Measurements from ENCODE around the gene JAK3.

The JAK3 gene

DNA sequence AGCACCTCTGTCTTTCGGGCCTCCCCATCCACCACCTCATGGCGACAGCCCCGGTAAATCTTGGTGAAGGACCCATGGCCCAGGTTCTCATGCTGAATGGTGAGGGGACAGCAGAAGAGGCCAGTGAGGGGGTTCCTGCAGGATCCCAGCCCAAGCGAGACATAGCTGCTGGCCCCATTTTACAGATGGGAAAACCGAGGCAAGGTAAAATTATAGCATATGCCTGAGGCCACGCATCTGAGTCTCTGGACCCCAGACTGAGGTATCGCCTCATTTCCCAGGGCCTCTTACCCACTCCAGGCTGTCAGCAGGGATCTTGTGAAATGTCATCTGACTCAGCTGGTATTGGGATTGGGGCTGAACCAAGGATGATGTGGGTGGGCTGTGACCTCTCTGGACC is 9.8 kb downstream of the JAK3 start:
- DNase-seq, result no peak

DNA sequence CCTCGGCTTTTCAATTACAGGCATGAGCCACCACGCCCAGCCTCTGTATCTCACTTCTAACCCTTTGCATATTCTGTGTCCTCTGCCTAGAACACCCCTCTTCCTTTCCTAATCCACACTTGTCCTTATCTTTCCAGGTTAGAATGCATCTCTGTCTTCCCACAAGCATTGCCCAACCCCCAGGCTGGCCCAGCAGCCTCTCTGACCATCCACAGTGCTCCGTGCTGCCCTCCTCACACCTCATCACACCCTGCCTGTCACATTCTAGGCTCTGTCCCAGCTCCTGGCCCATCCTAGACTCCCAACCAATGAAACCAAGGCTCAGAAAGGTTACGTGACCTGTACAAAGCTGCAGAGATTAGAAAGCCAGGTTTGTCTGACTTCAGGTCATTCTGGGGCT is 11.3 kb downstream of the JAK3 start:
- DNase-seq, result no peak

DNA sequence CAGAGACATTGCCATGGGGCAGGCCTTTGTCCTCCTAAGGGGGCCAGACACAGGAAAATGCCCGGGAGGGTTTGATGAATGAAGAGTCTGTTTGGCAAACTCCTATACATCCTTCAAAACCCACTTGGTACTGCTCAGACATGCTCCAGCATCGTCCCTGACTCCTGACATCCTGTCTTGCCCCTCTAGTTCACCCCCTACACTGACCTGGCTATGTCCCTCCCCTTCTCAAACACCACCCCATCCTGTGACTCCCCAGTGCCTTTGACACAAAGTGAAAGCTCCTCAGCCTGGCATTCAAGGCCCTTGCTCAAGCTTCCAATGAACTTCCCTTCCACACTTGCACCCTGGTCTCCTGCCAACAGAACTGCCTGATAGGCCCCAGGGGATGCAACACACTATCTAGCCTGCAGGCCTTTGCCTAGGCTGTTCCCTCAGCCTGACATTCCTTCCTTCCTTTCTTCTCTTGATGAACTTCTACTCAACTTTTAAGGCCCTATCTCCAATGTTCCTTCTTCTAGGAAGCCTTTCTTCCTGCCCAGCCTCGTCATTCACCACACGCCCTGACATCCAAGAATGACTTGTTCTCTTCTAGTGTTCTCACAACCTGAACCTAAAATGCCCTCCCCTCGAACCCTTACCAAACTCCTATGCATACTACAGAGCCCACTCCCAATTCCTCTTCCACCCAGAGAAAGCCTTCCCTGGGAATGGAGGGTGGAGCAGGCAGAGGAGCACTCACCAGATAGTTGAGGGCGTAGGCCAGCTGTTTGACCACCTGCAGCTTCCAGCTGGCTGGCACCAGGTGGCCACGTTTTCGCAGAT is 12.4 kb downstream of the JAK3 start:
- DNase-seq, result no peak

DNA sequence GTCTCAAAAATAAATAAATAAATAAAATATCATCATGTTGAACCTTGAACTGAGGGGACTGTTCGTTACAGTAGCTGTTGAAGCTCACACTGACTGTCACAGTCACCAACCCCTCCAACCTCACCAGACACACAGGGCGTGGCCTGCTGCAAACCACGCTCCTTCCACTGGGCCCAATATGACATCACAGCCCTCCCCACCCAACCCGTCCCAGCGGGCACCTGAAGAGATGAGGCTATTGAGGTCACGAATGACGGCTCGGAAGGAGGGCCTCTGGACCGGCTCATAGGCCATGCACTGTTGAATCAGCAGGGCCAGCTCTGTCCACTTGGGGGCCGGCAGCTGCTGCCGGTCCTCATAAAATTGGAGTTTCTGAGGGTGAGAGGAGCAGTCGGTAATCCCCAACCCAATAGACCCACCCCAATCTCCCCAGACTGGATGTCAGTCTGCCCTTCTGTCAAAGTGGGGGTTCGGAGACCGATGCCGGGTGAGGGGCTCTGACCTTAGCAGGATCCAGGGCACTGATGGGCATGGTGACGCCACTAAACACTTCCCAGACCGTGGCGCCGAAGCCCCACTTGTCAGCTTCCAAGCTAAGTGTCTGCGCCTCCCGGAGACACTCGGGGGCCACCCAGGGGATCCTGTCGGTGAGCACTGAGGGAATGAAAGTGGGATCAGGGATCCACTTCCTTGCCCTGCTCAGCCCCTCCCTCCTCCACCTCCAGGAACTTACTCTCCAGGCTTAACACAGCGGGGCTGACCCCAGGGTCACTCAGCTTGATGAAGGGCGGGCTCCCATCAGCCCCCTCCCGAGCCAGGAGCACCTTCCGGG is 13.2 kb downstream of the JAK3 start:
- no peak for DNase-seq

DNA sequence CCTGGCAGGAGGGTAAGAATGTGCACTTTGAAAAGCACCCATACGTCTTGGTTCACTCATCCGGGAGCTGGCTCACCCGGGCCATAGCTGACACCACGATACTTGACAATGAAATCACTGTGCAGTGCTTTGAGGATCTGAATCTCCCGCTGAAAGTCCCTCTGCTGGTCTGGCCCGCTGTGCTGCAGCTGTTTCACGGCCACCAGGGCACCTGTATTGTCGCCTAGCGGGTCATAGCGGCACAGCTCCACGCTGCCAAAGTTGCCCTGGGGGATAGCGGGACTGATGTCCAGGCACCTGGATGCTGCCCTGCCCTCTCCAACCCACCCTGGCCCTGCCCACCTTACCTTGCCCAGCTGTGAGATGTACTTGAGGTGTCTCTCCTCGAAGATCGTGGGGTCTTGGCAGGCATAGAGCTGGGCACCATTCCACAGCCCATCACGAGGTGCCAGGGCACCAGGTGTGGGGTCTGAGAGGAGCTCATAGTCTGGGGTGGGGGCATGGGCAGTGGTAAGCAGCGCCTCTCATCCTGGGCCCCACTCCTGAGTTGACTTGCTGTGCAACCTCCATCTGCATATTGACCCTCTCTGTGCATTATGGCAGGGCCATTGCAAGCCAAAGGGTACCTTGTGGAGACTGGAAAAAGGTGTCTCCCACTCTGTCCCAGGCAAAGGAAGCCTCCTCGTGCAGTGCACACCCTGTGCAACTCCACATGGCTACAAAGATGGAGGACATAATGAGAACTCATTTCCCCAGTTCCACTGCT is 15.2 kb downstream of the JAK3 start:
- DNase-seq, result no peak

DNA sequence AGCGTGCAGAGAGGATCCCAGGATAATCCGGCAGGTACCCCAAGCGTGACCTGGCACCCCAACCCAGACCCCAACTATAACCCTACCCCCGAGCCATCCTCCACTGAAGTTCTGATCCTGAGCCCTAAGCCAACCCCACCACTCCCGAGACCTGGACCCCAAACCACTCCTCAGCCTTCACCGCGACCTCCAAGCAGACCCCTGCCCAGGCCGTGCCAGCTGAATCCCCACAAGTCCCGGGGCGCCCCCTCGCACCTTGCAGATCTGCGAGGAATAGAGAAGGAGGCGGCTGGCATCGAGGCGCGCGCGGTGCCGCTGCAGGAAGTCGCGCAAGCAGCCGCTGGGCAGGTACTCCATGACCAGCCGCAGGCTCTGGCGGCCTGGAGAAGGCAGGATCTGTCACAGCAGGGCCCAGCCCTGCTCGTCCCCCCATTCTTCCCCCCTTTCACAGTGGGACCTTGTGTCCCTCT is 16.3 kb downstream of the JAK3 start:
- no peak for DNase-seq

DNA sequence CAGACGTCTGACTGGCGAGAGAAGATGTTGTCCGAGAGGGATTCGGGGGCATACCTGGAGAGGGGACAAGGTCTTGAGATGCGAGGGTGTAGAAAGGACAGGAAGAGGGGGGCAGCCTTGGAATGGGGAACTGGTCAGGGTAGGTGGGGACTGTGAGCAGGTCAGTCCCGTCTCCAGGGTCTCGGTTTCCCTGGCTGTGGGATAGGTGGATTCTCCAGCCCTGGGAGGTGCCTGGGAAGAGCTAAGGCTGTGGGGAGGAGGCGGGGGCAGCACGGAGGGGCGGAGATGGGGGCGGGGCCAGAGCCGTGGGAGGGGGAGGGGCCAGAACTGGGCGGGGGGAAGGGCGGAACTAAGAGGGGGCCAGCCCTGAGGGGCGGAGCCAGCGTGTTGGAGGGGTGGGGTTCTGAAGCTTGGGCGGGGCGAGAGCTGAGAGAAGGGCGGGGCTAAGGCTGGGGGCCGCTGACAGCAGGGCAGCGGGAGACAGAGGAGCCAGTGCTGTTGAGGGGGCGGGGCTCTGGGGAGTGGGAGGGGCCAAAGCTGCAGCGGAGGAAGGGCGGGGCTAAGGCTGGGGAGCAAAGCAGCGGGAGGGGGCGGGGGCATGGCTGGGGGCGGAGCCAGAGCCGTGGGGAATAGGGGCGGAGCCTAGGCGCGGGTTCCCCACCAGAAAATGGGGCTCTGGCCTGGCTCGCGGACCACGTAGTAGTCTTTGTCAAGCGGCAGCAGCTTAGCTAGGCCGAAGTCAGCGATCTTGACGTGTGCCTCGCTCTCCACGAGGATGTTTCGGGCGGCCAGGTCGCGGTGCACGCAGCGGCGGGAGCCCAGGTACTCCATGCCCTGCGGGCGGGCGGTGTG is 17.0 kb downstream of the JAK3 start:
- DNase-seq, result peak; percentile 89

DNA sequence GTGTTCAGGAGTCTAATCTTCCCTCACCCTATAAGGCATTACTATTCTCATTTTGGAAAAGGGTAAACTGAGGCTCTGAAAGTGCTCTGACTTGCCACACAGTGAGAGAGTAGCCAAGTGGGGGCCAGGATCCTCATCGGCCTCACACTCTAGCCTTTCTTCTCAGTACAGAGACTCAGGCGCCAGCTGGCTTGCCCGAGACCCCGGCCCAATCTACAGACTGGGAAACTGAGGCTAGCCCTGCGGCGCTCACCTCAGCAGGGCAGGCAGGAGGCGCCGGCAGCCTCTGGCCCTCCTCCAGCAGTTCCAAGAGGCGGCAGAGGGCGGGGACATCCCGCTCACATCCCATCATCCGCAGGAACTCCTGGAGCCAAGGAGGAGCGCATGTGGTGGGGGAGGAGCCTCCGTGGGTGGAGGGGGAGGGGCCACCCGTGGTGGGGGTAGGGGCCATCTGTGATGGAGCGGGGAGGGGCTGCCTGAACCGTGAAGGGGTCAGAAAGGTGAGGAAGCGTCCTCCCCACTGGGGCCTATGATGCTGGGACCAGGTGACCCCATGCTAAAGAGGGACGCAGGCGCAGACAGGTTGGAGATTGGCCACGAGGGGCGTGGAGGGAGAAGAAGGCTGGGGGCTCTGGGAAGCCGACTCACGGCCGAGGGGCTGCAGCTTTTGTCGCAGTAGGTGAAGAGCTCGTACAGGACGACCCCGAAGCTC is 17.8 kb downstream of the JAK3 start:
- peak; percentile 56 for DNase-seq

DNA sequence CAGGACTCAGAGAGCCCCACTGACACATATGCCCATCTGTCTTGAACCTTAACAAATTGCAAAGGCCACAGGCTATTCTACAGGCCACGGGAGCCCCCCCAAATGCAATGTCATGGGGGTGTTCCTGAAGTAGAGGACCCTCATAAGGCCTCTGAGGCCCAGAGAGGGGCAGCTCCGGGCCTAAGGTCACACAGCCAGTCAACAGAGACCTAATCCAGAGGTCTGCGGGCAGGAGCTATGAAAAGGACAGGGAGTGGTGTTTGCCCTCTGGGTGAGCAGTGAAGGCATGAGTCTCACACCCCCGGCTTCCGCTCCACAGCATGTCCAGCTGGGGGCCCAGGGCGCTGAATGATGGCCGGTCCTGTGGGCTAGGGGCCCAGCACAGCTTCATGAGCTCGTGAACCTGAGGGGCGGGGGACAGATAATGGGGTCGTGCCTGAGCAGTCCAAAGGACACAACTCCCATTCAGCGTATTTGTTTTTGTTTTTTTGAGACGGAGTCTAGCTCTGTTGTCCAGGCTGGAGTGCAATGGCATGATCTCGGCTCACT is 21.2 kb downstream of the JAK3 start:
- DNase-seq, result no peak

DNA sequence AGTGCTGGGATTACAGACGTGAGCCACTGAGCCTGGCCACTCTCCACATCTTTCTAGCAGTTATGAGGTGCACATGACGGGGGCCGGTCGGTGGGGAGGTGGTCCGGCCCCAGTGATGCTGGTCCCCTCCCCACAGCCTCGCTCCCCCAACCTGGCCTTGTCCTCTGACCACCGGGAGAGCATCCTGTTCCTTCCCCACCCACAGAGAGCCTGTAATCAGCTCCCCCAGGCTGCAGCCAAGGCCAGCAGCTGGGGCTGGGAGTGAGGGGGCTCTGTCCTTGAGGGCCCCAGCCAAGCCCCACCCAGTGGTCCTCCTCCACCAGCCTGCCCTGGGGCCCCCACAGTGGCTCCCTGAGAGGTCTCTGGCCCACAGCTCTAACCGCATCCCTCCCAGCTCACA is 23.4 kb downstream of the JAK3 start:
- DNase-seq, result no peak

DNA sequence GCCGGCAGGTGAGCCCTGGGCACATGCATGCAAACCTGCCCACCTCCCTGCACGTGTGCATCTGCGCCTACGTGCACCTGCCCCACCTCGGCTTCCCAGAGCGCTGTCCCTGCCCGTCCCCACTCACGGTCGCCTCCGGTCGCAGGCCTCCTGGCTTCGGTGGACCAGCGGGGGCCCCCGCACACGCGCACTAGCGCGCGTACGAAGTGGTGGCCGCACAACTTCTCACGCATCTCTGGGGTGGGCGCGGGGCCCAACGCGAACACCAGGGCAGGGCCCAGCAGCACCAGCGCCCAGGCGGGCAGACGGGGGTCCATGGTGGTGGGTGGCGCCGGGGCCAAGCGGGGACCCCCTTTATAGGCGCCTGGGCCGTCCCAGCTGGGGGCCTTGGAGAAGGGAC is 26.6 kb downstream of the JAK3 start, which contains the start of gene INSL3:
Gene INSL3 (minus strand): TSS at position 330 of the 400 bp plus-strand sequence. CDS start 13 bp downstream, at position 317.
- no peak for DNase-seq

DNA sequence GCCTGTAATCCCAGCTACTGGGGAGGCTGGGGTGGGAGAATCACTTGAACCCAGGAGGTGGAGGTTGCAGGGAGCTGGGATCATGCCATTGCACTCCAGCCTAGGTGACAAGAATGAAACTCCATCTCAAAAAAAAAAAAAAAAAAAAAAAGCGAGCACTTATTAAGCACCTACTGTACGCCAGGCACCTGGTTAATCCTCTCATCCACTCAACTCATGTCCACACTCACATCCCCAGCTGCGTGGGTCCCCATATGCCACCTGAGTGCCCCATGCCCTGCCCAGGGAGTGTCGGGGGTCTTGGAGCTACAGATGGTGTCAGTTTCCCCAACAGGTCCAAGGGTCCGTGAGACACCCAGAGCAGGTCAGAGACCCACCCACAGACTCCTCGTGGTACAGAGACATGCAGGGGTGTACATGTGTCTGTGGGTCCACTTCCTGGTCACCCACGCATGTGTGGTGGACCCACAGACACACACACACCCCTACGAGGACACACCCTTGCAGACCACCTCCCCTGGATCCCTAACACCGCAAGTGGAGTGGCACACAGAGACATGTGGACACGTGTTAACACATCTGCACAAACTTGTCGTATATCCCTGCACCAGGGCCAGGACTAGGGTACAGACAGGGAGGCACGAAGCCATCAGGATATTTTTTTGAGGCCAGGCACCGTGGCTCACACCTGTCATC is 30.0 kb downstream of the JAK3 start:
- no peak for DNase-seq

DNA sequence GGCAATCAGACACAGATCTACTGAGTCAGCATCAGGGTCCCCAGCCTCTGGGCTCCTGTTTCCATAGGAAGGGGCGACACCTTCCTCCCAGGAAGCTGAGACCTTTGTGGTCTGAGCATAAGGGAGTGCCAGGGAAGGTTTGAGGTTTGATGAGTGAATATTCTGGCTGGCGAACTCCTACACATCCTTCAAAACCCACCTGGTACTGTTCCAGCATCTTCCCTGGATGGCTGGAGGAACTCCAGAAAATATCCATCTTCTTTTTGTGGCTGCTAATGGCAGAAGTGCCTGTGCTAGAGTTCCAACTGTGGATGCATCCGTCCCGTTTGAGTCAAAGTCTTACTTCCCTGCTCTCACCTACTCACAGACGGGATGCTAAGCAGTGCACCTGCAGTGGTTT is 35.7 kb downstream of the JAK3 start:
- no peak for DNase-seq

DNA sequence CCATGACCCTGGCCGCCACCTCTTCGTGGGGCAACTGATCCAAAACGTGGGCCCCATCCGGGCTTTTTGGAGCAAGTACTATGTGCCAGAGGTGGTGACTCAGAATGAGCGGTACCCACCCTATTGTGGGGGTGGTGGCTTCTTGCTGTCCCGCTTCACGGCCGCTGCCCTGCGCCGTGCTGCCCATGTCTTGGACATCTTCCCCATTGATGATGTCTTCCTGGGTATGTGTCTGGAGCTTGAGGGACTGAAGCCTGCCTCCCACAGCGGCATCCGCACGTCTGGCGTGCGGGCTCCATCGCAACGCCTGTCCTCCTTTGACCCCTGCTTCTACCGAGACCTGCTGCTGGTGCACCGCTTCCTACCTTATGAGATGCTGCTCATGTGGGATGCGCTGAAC is 36.1 kb downstream of the JAK3 start:
- DNase-seq, result no peak

DNA sequence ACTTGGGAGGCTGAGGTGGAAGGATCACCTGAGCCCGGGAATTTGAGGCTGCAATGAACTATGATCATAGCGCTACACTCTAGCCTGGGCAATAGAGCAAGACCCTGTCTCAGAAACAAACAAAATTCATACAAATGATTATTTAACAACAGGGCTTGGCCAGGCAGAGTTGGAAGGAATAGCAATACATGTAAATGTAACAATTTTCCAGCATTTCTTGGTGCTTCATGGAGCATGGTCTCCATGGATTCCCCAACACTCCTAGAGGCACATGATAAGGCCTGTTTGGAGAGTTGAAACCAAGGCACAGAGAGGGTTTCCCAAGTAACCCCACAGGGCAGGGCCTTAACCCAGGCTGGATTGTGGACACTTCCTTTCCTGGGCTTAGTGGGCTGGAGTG is 36.7 kb downstream of the JAK3 start:
- DNase-seq, result no peak

DNA sequence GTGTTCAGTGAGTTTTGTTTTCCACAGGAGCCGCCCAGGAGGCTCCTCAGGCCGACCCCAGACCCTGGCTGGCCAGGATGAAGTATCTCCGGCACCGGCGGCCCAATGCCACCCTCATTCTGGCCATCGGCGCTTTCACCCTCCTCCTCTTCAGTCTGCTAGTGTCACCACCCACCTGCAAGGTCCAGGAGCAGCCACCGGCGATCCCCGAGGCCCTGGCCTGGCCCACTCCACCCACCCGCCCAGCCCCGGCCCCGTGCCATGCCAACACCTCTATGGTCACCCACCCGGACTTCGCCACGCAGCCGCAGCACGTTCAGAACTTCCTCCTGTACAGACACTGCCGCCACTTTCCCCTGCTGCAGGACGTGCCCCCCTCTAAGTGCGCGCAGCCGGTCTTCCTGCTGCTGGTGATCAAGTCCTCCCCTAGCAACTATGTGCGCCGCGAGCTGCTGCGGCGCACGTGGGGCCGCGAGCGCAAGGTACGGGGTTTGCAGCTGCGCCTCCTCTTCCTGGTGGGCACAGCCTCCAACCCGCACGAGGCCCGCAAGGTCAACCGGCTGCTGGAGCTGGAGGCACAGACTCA is 40.0 kb downstream of the JAK3 start:
- DNase-seq, result no peak

DNA sequence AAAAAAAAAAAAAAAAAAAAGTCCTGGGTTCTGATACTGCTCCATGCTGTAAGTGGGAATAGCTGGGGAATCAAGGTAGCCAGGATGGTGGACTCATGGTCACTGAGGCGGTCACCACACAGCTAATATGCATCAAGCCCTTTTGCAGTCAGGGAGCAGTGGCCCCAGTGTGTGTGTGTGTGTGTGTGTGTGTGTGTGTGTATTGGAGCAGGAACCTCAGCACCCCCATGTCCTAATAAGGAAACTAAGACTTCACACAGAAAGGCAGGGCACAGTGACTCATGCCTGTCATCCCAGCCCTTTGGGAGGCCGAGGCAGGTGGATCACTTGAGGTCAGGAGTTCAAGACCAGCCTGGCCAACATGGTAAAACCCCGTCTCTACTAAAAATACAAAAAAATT is 40.8 kb downstream of the JAK3 start:
- no peak for DNase-seq

DNA sequence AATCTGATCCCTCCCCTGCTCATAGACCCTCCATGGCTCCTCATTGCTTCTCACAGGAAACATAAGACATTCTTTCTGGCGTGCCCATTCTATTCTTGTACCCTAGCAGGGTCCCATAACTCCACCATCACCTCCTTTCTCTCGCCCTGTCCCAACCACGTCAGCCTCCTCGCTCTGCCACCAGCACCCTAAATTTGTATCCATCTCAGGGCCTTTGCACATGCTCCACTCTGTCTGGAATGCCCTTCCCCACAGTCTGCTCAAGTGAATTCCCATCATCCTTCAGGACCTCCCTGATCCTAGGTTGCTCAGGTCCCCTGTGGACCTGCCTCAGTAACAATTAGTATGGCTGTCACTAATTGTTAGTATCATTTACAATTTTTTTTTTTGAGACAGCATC is 42.4 kb downstream of the JAK3 start:
- no peak for DNase-seq

DNA sequence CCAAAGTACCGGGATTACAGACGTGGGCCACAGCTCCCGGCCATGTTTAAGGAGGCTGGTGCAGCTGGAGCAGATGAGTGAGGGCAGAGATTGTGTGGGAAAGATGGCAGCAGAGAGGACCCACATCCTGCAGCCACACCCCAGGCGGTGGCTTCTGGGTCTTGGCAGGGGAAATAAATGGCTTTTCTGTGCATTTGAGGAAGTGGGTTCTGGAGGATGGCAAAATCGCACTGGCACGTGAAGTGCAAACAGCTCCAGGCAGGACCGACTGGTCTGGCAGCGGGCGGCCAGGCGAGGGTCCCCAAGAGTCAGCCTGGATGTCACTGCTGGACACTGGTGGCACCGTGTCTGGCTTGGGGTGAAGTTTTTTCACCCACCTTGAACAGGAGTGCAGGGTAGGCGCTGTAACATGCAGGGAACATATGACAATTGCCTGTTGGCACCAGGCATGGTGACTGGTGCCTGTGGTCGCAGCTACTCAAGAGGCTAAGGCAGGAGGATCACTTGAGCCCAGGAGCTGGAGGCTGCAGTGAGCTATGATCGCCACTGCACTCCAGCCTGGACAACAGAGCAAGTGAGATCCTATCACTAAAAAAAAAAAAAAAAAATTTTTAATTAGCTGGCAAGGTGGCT is 44.4 kb downstream of the JAK3 start:
- no peak for DNase-seq
